Tibial nerve (tissue), 4 donors: ENCODE data around the gene MTNR1B. TPM values are rescaled to one million over a fixed set of nuclear protein-coding genes. Genes with fewer than 3 reads are reported as not detected.

Experiments used
- DNase-seq, 2 donors: peaks; one replicate each; pipeline ENCODE4 v3.0.0-alpha.2; 2019; ENCODE audit warnings: low spot score in 2 of 2
- H3K27ac ChIP-seq, 4 donors: fragments of 200-600 bp; sonication (generic) in 3 of 4; one replicate each; pipeline ENCODE4 v1.5.1; 2017 to 2019; ENCODE audit warnings: mild to moderate bottlenecking in 1 of 4
- H3K27me3 ChIP-seq, 2 donors: fragments of 200-600 bp; sonication (generic) in 1 of 2; one replicate each; pipeline versions ENCODE4 v1.5.1 to v1.6.0; 2017 to 2019
- H3K36me3 ChIP-seq, 3 donors: fragments of 200-600 bp; sonication (generic); one replicate each; pipeline ENCODE4 v1.5.1; 2018 to 2019
- H3K4me1 ChIP-seq, 4 donors: fragments of 200-600 bp; sonication (generic) in 3 of 4; one replicate each; pipeline ENCODE4 v1.5.1; 2017 to 2019
- H3K4me3 ChIP-seq, 4 donors: fragments of 200-600 bp; sonication (generic) in 3 of 4; one replicate each; pipeline ENCODE4 v1.5.1; 2017 to 2019; ENCODE audit warnings: mild to moderate bottlenecking in 1 of 4, moderate library complexity in 1 of 4
- H3K9me3 ChIP-seq, 4 donors: fragments of 200-600 bp; sonication (generic) in 3 of 4; one replicate each; pipeline ENCODE4 v1.5.1; 2017 to 2019
- EP300 ChIP-seq, 2 donors: sonication (generic); formaldehyde crosslinking; IDR thresholded peaks; one replicate each; pipeline ENCODE4 v1.6.1; 2017; ENCODE audit warnings: antibody characterized with exemption in 2 of 2, mild to moderate bottlenecking in 1 of 2
- POLR2A ChIP-seq, 2 donors: fragments of 450-650 bp; IDR thresholded peaks; one replicate each; pipeline ENCODE4 v1.6.1; 2017; ENCODE audit warnings: antibody characterized with exemption in 2 of 2, mild to moderate bottlenecking in 2 of 2, moderate library complexity in 2 of 2
- WGBS, 2 donors: methylation state at CpG; one replicate each; pipeline ENCODE4 v1.1.5; 2018; 5-methylcytosine and 5-hydroxymethylcytosine counted together
- total RNA-seq, 4 donors: library from RNA; depleted of rRNA; stranded (reverse); fragments of >200 nt; gene quantifications; one replicate each; pipeline ENCODE4 v1.1.0, GENCODE V29; 2016
- TF ChIP-seq, protein P1 (sequence below), 5 experiments: fragments of 200-600 bp in 3 of 5; fragments of 450-650 bp in 2 of 5; sonication (generic) in 3 of 5; IDR thresholded peaks; one replicate each; pipeline ENCODE4 v1.5.1; 2016 to 2019; ENCODE audit warnings: antibody characterized with exemption in 5 of 5, mild to moderate bottlenecking in 3 of 5, moderate library complexity in 2 of 5

The MTNR1B gene
- total RNA-seq, 4 donors from 2014 or later, result not detected

DNA sequence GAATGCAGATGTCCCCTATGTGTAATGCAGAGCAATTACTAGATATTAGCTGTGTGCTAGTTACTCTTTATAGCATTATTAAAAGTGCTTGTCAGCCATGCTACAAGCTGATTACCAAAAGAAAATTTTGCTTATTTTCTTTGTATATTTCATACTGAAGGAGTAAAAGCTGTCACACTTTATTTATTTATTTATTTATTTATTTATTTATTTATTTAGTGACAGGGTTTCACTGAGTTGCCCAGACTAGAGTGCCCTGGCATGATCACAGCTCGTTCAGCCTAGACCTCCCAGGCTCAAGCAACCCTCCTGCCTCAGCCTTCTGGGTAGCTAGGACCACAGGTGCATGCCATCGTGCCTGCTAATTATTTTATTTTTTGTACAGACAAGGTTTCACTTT lies 4.3 kb upstream of the MTNR1B start:
- H3K27me3 ChIP-seq, result peaks cover 0 to 15% of the 10 kb centered on the region in 2 donors
- H3K36me3 ChIP-seq, result no peaks in the 10 kb centered on the region
- H3K27ac ChIP-seq, result no peak overlapping the region
- peaks cover 0 to 4% (median 0%) of the 10 kb centered on the region in 4 donors for H3K4me1 ChIP-seq
- H3K9me3 ChIP-seq, result no peaks in the 10 kb centered on the region
- 74 to 75% methylated on average over 2 of the region's 2 CpGs for WGBS, 2 donors
- DNase-seq, result no peak
- no peak for TF ChIP-seq POLR2A (IDR thresholded peaks at IDR 0.05)
- no peak for TF ChIP-seq EP300 (IDR thresholded peaks at IDR 0.05)
- TF ChIP-seq, protein P1, sequence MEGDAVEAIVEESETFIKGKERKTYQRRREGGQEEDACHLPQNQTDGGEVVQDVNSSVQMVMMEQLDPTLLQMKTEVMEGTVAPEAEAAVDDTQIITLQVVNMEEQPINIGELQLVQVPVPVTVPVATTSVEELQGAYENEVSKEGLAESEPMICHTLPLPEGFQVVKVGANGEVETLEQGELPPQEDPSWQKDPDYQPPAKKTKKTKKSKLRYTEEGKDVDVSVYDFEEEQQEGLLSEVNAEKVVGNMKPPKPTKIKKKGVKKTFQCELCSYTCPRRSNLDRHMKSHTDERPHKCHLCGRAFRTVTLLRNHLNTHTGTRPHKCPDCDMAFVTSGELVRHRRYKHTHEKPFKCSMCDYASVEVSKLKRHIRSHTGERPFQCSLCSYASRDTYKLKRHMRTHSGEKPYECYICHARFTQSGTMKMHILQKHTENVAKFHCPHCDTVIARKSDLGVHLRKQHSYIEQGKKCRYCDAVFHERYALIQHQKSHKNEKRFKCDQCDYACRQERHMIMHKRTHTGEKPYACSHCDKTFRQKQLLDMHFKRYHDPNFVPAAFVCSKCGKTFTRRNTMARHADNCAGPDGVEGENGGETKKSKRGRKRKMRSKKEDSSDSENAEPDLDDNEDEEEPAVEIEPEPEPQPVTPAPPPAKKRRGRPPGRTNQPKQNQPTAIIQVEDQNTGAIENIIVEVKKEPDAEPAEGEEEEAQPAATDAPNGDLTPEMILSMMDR (IDR thresholded peaks at IDR 0.05), result no peak
- H3K4me3 ChIP-seq, result no peak overlapping the region

DNA sequence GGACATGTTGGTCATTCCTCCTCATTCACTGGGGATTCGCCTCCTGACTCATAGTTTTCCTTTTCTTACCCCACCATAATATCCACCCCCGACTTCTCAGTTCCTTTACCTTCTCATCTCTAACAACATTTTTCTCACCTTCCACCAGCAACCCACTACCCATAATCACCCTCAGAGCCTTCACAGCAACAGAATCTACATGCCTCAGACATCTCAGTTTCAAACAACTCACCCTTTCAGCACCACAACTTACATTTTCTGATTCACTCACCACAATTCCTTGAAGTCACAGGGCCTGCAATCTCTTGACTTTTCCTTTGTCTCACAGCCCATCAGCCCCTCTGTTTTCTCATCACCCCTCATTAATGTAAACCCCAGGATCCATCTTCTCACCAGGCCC lies 2.3 kb upstream of the MTNR1B start:
- DNase-seq, result no peak
- 88% methylated on average over 2 of the region's 2 CpGs for WGBS, 2 donors

DNA sequence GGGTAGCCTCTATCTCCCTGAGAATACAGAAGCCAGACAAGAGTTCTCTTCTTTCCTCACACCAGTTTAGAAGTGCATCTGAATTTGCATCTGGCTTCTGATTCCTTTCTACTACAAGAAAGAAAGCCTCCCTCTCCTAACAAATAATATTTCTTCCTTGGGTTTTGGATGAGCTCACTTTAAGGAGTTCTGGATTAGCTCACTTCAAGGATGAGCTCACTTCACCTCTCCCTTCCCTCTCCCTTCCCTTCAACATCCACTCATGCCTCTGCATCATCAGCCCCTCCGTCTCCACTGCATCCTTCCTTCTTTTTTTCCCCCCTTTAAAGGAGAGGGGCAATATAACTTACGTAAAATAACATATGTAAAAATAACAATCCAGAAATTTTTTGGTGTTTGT lies 1.6 kb upstream of the MTNR1B start:
- Histone ChIP-seq H3K4me1 (peaks cover 0 to 4% (median 0%) of the 10 kb centered on the region in 4 donors), H3K36me3 (no peaks in the 10 kb centered on the region), H3K4me3 (no peak overlapping the region), H3K27me3 (peaks cover 0 to 15% of the 10 kb centered on the region in 2 donors), H3K27ac (no peak overlapping the region), H3K9me3 (no peaks in the 10 kb centered on the region)
- WGBS, 2 donors, result 75 to 84% methylated on average over 2 of the region's 2 CpGs
- TF ChIP-seq EP300 (IDR thresholded peaks at IDR 0.05), result no peak
- TF ChIP-seq, protein P1 (IDR thresholded peaks at IDR 0.05), result no peak
- TF ChIP-seq POLR2A (IDR thresholded peaks at IDR 0.05), result no peak
- DNase-seq, result no peak

More for the DNA sequence above, 2.3 kb upstream of the MTNR1B start:
- Histone ChIP-seq H3K36me3 (no peaks in the 10 kb centered on the region), H3K27me3 (peaks cover 0 to 15% of the 10 kb centered on the region in 2 donors), H3K4me1 (peaks cover 0 to 4% (median 0%) of the 10 kb centered on the region in 4 donors), H3K4me3 (no peak overlapping the region), H3K27ac (no peak overlapping the region), H3K9me3 (no peaks in the 10 kb centered on the region)
- TF ChIP-seq EP300 (IDR thresholded peaks at IDR 0.05), result no peak
- TF ChIP-seq, protein P1 (IDR thresholded peaks at IDR 0.05), result no peak
- TF ChIP-seq POLR2A (IDR thresholded peaks at IDR 0.05), result no peak

DNA sequence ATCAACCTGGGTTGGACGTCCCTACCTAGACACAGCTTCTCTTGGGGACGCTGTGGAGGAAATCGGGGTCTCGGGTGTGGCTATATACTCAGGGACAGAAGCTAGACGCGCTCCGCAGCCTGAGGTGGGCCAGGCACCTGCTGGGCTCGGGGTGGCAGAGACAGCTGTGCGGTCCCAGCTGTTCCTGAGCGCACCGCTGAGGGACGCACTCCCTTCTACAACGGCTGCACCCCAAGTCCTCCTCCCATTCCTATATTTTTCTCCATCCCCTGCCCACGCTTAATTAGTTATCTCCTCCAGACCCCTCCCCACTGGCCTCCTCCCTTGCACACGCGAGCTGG lies 188 bp upstream of the MTNR1B start:
- WGBS, 2 donors, result 6 to 16% methylated on average over 16 of the region's 16 CpGs
- Histone ChIP-seq H3K4me1 (peaks cover 0 to 4% (median 0%) of the 10 kb centered on the region in 4 donors), H3K4me3 (no peak overlapping the region), H3K36me3 (no peaks in the 10 kb centered on the region), H3K9me3 (no peaks in the 10 kb centered on the region), H3K27me3 (peaks cover 0 to 15% of the 10 kb centered on the region in 2 donors), H3K27ac (no peak overlapping the region)
- TF ChIP-seq EP300 (IDR thresholded peaks at IDR 0.05) (no peak), POLR2A (IDR thresholded peaks at IDR 0.05) (no peak)
- TF ChIP-seq, protein P1 (IDR thresholded peaks at IDR 0.05), result no peak
- DNase-seq, result no peak

DNA sequence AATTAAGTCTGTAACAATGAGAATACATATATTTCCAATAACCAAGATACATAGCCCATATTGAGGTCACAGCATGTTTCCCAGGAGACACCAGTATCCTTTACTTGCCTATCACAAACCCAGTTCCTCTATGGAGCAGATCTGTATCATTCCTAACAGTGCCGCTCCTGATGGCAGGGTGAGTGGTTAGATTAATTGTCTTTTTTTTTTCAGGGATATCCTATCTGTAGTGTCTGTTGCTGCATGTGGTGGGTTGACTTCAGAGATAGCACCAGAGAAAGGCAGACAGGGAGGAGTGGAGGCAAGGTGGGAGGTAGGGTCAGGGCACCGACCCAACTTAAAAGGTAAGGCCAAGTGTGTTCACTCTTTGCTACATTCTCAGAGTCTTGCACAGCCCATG lies 2.8 kb downstream of the MTNR1B start:
- WGBS, 2 donors, result 82 to 92% methylated on average over 2 of the region's 2 CpGs

More for the DNA sequence above, 2.8 kb downstream of the MTNR1B start:
- Histone ChIP-seq H3K27me3 (peaks cover 0 to 15% of the 10 kb centered on the region in 2 donors), H3K27ac (no peak overlapping the region), H3K4me3 (no peak overlapping the region), H3K9me3 (no peaks in the 10 kb centered on the region), H3K4me1 (peaks cover 0 to 4% (median 0%) of the 10 kb centered on the region in 4 donors), H3K36me3 (no peaks in the 10 kb centered on the region)
- TF ChIP-seq EP300 (IDR thresholded peaks at IDR 0.05) (no peak), POLR2A (IDR thresholded peaks at IDR 0.05) (no peak)
- TF ChIP-seq, protein P1 (IDR thresholded peaks at IDR 0.05), result no peak
- no peak for DNase-seq
